GM12873 (cell line): ENCODE results near the gene TBC1D14.

Experiments
- CTCF ChIP-seq: IDR thresholded peaks from 2 replicates; pipeline ENCODE4 v1.5.1; 2012; ENCODE audit warnings: low read depth, mild to moderate bottlenecking, moderate library complexity, low read length, control low read depth; ENCODE audit not compliant: insufficient read depth; ENCODE audit errors: missing control alignments

Gene TBC1D14

GRCh38 chr4:7049295-7049694 is 139.7 kb downstream of the TBC1D14 start:
- TF ChIP-seq CTCF, result no peak

GRCh38 chr4:7049739-7050138 is 140.1 kb downstream of the TBC1D14 start:
- no peak for TF ChIP-seq CTCF

GRCh38 chr4:7050481-7051143 is 141.0 kb downstream of the TBC1D14 start:
- TF ChIP-seq CTCF, result no peak

- no peak for TF ChIP-seq CTCF
Observed at GRCh38 chr4:7051144-7051495, 141.5 kb downstream of the TBC1D14 start.

- no peak for TF ChIP-seq CTCF
Observed at GRCh38 chr4:7051905-7052304, 142.3 kb downstream of the TBC1D14 start.

GRCh38 chr4:7052313-7052712 is 142.7 kb downstream of the TBC1D14 start:
- no peak for TF ChIP-seq CTCF

GRCh38 chr4:7052923-7053715 is 143.5 kb downstream of the TBC1D14 start:
- TF ChIP-seq CTCF, result no peak
